Sigmoid colon (tissue), 7 donors: ENCODE results near the gene CHN2. TPM values are rescaled to one million over a fixed set of nuclear protein-coding genes. Genes with fewer than 3 reads are reported as not detected.

Source experiments
- DNase-seq: peaks from one replicate; pipeline ENCODE4 v3.0.0-alpha.2; 2019
- H3K27ac ChIP-seq, 4 donors: fragments of 200-600 bp; sonication (generic); one replicate each; pipeline ENCODE4 v1.5.1; 2016 to 2019; ENCODE audit warnings: mild to moderate bottlenecking in 1 of 4
- H3K27me3 ChIP-seq, 3 donors: fragments of 200-600 bp; sonication (generic); one replicate each; pipeline ENCODE4 v1.5.1; 2019; ENCODE audit warnings: mild to moderate bottlenecking in 1 of 3
- H3K36me3 ChIP-seq, 4 donors: fragments of 200-600 bp; sonication (generic); one replicate each; pipeline ENCODE4 v1.5.1; 2016 to 2019
- H3K4me1 ChIP-seq, 4 donors: fragments of 200-600 bp; sonication (generic); one replicate each; pipeline ENCODE4 v1.5.1; 2017 to 2019
- H3K4me3 ChIP-seq, 4 donors: fragments of 200-600 bp; sonication (generic); one replicate each; pipeline ENCODE4 v1.5.1; 2017 to 2019; ENCODE audit warnings: mild to moderate bottlenecking in 2 of 4, moderate library complexity in 1 of 4
- H3K9me3 ChIP-seq, 4 donors: fragments of 200-600 bp in 3 of 4; sonication (generic) in 3 of 4; one replicate each; pipeline versions ENCODE4 v1.5.1 to v1.6.1; 2013 to 2019
- EP300 ChIP-seq, 4 donors: sonication (generic); formaldehyde crosslinking; IDR thresholded peaks; one replicate each; pipeline ENCODE4 v1.6.1; 2017; ENCODE audit warnings: antibody characterized with exemption in 4 of 4
- POLR2A ChIP-seq, 2 donors: fragments of 450-650 bp; IDR thresholded peaks; one replicate each; pipeline ENCODE4 v1.6.1; 2016; ENCODE audit warnings: antibody characterized with exemption in 2 of 2, mild to moderate bottlenecking in 2 of 2, moderate library complexity in 2 of 2
- POLR2AphosphoS5 ChIP-seq, 4 donors: sonication (generic); formaldehyde crosslinking; IDR thresholded peaks; one replicate each; pipeline ENCODE4 v1.6.1; 2017; ENCODE audit warnings: antibody characterized with exemption in 4 of 4
- WGBS, 2 donors: extraction: QIAGEN DNeasy Blood & Tissue Kit; methylation state at CpG; one replicate each; pipeline ENCODE4 v1.1.7; 2013; 5-methylcytosine and 5-hydroxymethylcytosine counted together
- intact Hi-C: fragments of 100-400 bp; cut with DNase I; formaldehyde crosslinking; loops from one replicate; pipeline ENCODE4 v1.15.1; 2023
- polyA plus RNA-seq, 3 donors: library from polyadenylated mRNA; stranded (reverse); fragments of 200-250 nt; gene quantifications; one replicate each; pipeline ENCODE4 v1.2.3, GENCODE V29; 2013
- total RNA-seq, 4 donors: library from RNA; depleted of rRNA; stranded (reverse); fragments of >200 nt; gene quantifications; one replicate each; pipeline ENCODE4 v1.1.0, GENCODE V29; 2016
- TF ChIP-seq, protein P1 (sequence below), 4 experiments: fragments of 450-650 bp in 3 of 4; fragments of 200-600 bp in 1 of 4; IDR thresholded peaks; one replicate each; pipeline ENCODE4 v1.5.1; 2016 to 2019; ENCODE audit warnings: antibody characterized with exemption in 4 of 4, mild to moderate bottlenecking in 3 of 4, moderate library complexity in 2 of 4
- donor health status: healthy with polysubstance abuse.
- donor health status: Bipolar disorder and iron deficiency.
- donor health status: healthy.

CHN2 gene
- total and polyA plus RNA-seq, 7 donors = 4.2 to 37.7 (median 15.8) TPM

DNA sequence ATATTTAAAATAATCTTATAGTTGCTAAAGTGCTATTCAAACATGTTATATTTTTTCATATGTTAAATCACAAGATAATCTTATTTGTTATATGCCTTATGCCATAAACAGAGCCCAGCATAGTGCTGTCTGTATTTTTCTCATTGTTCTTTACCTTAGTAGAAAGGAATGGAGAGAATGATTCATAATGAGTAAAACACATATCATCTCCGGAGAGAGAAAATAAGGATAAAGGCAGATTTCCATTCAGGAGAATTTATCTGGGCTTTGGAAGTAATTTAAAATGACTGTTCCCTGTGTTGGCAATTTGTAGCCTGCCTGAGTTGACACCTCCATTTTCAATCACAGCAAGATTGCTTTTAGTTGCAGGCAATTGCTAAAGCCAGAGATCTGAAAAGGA, 30.2 kb downstream of the CHN2 start:
- no peaks in the 10 kb centered on the region for H3K36me3 ChIP-seq
- intact Hi-C loops = no loop called here
- H3K4me3 ChIP-seq = no peak overlapping the region
- H3K27me3 ChIP-seq = no peaks in the 10 kb centered on the region
- H3K9me3 ChIP-seq = peaks cover 0 to 2% (median 0%) of the 10 kb centered on the region in 4 donors
- 92% methylated on average over 1 of the region's 1 CpG for WGBS, 2 donors
- no peaks in the 10 kb centered on the region for H3K4me1 ChIP-seq
- no peak for DNase-seq
- H3K27ac ChIP-seq = no peak overlapping the region
- TF ChIP-seq, protein P1, sequence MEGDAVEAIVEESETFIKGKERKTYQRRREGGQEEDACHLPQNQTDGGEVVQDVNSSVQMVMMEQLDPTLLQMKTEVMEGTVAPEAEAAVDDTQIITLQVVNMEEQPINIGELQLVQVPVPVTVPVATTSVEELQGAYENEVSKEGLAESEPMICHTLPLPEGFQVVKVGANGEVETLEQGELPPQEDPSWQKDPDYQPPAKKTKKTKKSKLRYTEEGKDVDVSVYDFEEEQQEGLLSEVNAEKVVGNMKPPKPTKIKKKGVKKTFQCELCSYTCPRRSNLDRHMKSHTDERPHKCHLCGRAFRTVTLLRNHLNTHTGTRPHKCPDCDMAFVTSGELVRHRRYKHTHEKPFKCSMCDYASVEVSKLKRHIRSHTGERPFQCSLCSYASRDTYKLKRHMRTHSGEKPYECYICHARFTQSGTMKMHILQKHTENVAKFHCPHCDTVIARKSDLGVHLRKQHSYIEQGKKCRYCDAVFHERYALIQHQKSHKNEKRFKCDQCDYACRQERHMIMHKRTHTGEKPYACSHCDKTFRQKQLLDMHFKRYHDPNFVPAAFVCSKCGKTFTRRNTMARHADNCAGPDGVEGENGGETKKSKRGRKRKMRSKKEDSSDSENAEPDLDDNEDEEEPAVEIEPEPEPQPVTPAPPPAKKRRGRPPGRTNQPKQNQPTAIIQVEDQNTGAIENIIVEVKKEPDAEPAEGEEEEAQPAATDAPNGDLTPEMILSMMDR (IDR thresholded peaks at IDR 0.05) = no peak
- TF ChIP-seq POLR2A (IDR thresholded peaks at IDR 0.05) (no peak), EP300 (IDR thresholded peaks at IDR 0.05) (no peak), POLR2AphosphoS5 (IDR thresholded peaks at IDR 0.05) (no peak)

DNA sequence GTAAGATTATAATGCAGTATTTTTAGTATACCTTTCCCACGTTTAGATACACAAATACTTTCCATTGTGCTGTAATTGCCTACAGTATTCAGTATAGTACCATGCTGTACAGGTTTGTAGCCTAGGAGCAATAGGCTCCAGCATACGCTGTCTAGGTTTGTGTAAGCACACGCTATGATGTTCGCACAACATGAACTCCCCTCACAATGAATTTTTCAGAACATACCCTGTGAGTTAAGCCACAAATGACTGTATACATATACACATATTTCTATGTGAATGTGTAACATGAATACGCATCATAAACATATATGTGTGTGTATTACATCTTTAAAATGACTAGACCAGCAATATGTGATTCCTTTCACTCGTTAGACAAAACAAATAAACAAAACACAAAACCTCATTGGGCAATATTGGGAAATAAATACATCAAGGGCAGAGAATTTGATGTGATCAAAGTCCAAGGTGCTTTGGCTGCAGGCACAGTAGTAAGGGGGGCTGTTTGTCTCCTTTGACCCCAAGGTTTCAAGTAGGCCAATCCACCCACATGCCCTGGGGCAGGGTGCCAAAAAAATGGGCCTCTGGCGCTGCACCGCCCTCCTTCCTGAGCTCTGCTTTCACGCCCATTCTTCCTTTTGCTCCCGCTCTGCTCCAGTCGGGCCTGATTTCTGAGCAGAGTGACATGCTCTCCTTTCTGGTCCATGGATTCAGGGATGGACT, 33.9 kb downstream of the CHN2 start:
- Histone ChIP-seq H3K36me3 (no peaks in the 10 kb centered on the region), H3K27me3 (no peaks in the 10 kb centered on the region), H3K4me1 (no peaks in the 10 kb centered on the region), H3K9me3 (no peaks in the 10 kb centered on the region), H3K27ac (no peak overlapping the region), H3K4me3 (no peak overlapping the region)
- TF ChIP-seq, protein P1 (IDR thresholded peaks at IDR 0.05) = no peak
- TF ChIP-seq EP300 (IDR thresholded peaks at IDR 0.05) = no peak
- no peak for TF ChIP-seq POLR2AphosphoS5 (IDR thresholded peaks at IDR 0.05)
- TF ChIP-seq POLR2A (IDR thresholded peaks at IDR 0.05) = no peak
- no peak for DNase-seq
- WGBS, 2 donors = 51 to 85% methylated on average over 11 of the region's 11 CpGs
- intact Hi-C loops = no loop called here

DNA sequence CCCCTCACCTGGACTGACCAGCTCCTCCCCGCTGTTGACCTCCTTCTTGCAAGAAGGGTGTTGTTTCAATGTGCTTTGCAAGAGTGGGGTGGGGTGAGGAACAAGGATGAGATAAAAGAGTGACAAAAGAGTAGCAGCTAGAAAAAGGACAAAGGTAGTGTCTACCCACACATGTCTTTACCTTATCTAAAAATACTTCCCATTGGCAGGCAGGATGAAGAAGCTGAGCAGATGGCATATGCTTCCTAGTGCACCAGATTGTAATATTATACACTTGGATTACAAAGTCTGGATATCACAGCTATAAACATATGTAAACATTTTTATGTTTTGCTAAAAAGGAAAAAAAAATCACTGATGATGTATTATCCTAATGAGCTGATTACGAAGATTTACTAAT, 34.5 kb downstream of the CHN2 start:
- Histone ChIP-seq H3K4me1 (no peaks in the 10 kb centered on the region), H3K27me3 (no peaks in the 10 kb centered on the region), H3K4me3 (no peak overlapping the region), H3K36me3 (no peaks in the 10 kb centered on the region), H3K9me3 (no peaks in the 10 kb centered on the region), H3K27ac (no peak overlapping the region)
- no peak for DNase-seq
- intact Hi-C loops = no loop called here
- no peak for TF ChIP-seq EP300 (IDR thresholded peaks at IDR 0.05)
- WGBS, 2 donors = 60 to 86% methylated on average over 2 of the region's 2 CpGs

DNA sequence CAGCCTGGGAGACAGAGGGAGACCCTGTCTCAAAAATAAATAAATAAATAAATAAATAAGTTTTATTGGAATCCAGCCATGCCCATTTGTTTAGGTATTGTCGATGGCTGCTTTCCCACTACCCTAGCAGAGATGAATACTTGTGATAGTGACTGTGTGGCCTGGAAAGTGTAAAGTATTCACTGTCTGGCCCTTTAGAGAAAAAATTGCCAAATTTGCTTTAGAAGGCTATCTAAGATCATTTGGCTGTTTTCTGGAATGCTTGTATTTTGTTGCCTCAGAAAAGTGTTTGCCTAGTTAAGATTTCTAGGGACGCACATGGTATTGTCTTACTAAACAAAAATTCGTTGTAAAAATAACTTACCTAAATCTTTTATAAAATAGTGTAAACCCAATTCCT, 35.4 kb downstream of the CHN2 start:
- WGBS, 2 donors = 84 to 86% methylated on average over 3 of the region's 3 CpGs
- H3K27me3 ChIP-seq = no peaks in the 10 kb centered on the region
- DNase-seq = no peak
- intact Hi-C loops = no loop called here
- H3K27ac ChIP-seq = no peak overlapping the region
- no peaks in the 10 kb centered on the region for H3K4me1 ChIP-seq
- no peak overlapping the region for H3K4me3 ChIP-seq
- no peaks in the 10 kb centered on the region for H3K36me3 ChIP-seq
- H3K9me3 ChIP-seq = no peaks in the 10 kb centered on the region
- TF ChIP-seq POLR2A (IDR thresholded peaks at IDR 0.05) = no peak
- no peak for TF ChIP-seq POLR2AphosphoS5 (IDR thresholded peaks at IDR 0.05)
- TF ChIP-seq, protein P1 (IDR thresholded peaks at IDR 0.05) = no peak
- no peak for TF ChIP-seq EP300 (IDR thresholded peaks at IDR 0.05)

DNA sequence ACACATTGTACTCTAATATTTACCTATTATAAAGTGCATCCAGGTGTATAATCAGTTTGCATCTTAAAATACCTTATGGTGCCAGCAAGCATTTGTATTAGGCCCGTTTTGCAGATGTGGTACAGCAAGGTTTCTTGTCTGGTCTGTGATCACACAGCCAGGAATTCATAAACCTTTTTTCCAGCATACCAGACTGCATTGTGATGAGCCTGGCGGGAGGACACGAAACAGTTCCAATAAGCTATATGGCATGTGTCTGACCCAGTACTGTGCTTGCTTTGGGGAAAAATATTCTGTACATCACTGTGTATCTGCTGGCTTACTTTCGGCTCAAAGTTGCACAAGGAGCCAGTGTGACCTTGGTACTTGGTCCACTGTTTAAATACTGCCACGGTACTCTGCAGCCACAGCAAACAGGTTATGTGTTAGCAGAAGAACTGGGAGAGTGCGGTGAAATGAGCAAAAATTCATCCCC, 36.3 kb downstream of the CHN2 start:
- no peaks in the 10 kb centered on the region for H3K9me3 ChIP-seq
- intact Hi-C loops = no loop called here

More for the DNA sequence above, 36.3 kb downstream of the CHN2 start:
- 75 to 92% methylated on average over 6 of the region's 6 CpGs for WGBS, 2 donors
- Histone ChIP-seq H3K27me3 (no peaks in the 10 kb centered on the region), H3K4me3 (no peak overlapping the region), H3K4me1 (no peaks in the 10 kb centered on the region), H3K27ac (no peak overlapping the region), H3K36me3 (no peaks in the 10 kb centered on the region)
- DNase-seq = no peak
- TF ChIP-seq POLR2A (IDR thresholded peaks at IDR 0.05) (no peak), POLR2AphosphoS5 (IDR thresholded peaks at IDR 0.05) (no peak), EP300 (IDR thresholded peaks at IDR 0.05) (no peak)
- TF ChIP-seq, protein P1 (IDR thresholded peaks at IDR 0.05) = no peak
